ENCODE measurements around the gene S1PR1.

The S1PR1 gene

GRCh38 chr1:101259744-101260148 lies 22.9 kb downstream of the S1PR1 start:
- H3K4me1 ChIP-seq (ENCODE audit: control insufficient read depth, insufficient read depth, low read length, poor library complexity, severe bottlenecking) = peaks cover 57% of the 10 kb centered on the region

GRCh38 chr1:101260556-101261350 lies 23.9 kb downstream of the S1PR1 start:
- Histone ChIP-seq H3K4me3 (ENCODE audit: insufficient read depth, low read depth, low read length, poor library complexity, severe bottlenecking) (no peak overlapping the region), H3K27ac (ENCODE audit: insufficient read depth, low read length, poor library complexity, severe bottlenecking) (peak overlapping the region; percentile 43), H3K27me3 (replicated peaks; ENCODE audit: control insufficient read depth, insufficient read depth, low read length, poor library complexity, severe bottlenecking) (no peaks in the 10 kb centered on the region), H3K36me3 (ENCODE audit: control insufficient read depth, insufficient read depth, low read length) (no peaks in the 10 kb centered on the region), H3K9me3 (ENCODE audit: control insufficient read depth, low read length) (no peaks in the 10 kb centered on the region), H3K4me1 (ENCODE audit: control insufficient read depth, insufficient read depth, low read length, poor library complexity, severe bottlenecking) (peaks cover 67% of the 10 kb centered on the region)
- no peak for DNase-seq

More at GRCh38 chr1:101259744-101260148, 22.9 kb downstream of the S1PR1 start:
- H3K9me3 ChIP-seq (ENCODE audit: control insufficient read depth, low read length) = no peaks in the 10 kb centered on the region
- H3K36me3 ChIP-seq (ENCODE audit: control insufficient read depth, insufficient read depth, low read length) = no peaks in the 10 kb centered on the region
- H3K27ac ChIP-seq (ENCODE audit: insufficient read depth, low read length, poor library complexity, severe bottlenecking) = peak overlapping the region; percentile 43
- DNase-seq = no peak
- H3K27me3 ChIP-seq (replicated peaks; ENCODE audit: control insufficient read depth, insufficient read depth, low read length, poor library complexity, severe bottlenecking) = no peaks in the 10 kb centered on the region
- H3K4me3 ChIP-seq (ENCODE audit: insufficient read depth, low read depth, low read length, poor library complexity, severe bottlenecking) = no peak overlapping the region

GRCh38 chr1:101261623-101262022 lies 24.8 kb downstream of the S1PR1 start:
- H3K27ac ChIP-seq (ENCODE audit: insufficient read depth, low read length, poor library complexity, severe bottlenecking) = peak overlapping the region; percentile 3
- no peak for DNase-seq
- H3K4me1 ChIP-seq (ENCODE audit: control insufficient read depth, insufficient read depth, low read length, poor library complexity, severe bottlenecking) = peaks cover 75% of the 10 kb centered on the region

DNA sequence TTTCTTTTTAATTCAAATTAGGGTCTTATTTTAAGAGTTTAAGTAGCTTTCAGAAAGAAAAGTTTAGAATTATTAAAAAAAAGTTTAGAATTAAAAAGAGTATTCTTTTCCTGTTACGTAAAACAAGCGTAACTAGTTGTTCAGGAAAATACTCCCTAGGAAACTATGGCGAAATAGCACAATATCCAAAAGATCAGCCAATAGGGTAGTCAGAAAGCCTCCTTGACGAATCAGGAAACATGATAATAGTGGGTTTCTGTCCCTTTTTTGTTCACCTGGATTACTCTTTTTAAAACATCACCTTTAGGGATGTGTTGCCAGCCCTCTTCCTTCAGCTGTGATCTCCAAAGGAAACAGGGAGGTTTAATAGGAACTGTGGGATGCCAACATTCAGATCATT lies 25.2 kb downstream of the S1PR1 start:
- no peak overlapping the region for H3K4me3 ChIP-seq (ENCODE audit: insufficient read depth, low read depth, low read length, poor library complexity, severe bottlenecking)
- peaks cover 78% of the 10 kb centered on the region for H3K4me1 ChIP-seq (ENCODE audit: control insufficient read depth, insufficient read depth, low read length, poor library complexity, severe bottlenecking)
- H3K27me3 ChIP-seq (replicated peaks; ENCODE audit: control insufficient read depth, insufficient read depth, low read length, poor library complexity, severe bottlenecking) = no peaks in the 10 kb centered on the region
- no peaks in the 10 kb centered on the region for H3K36me3 ChIP-seq (ENCODE audit: control insufficient read depth, insufficient read depth, low read length)
- no peak for DNase-seq
- no peaks in the 10 kb centered on the region for H3K9me3 ChIP-seq (ENCODE audit: control insufficient read depth, low read length)
- no peak overlapping the region for H3K27ac ChIP-seq (ENCODE audit: insufficient read depth, low read length, poor library complexity, severe bottlenecking)

More at GRCh38 chr1:101261623-101262022, 24.8 kb downstream of the S1PR1 start:
- no peaks in the 10 kb centered on the region for H3K9me3 ChIP-seq (ENCODE audit: control insufficient read depth, low read length)
- H3K36me3 ChIP-seq (ENCODE audit: control insufficient read depth, insufficient read depth, low read length) = no peaks in the 10 kb centered on the region
- H3K27me3 ChIP-seq (replicated peaks; ENCODE audit: control insufficient read depth, insufficient read depth, low read length, poor library complexity, severe bottlenecking) = no peaks in the 10 kb centered on the region
- no peak overlapping the region for H3K4me3 ChIP-seq (ENCODE audit: insufficient read depth, low read depth, low read length, poor library complexity, severe bottlenecking)

DNA sequence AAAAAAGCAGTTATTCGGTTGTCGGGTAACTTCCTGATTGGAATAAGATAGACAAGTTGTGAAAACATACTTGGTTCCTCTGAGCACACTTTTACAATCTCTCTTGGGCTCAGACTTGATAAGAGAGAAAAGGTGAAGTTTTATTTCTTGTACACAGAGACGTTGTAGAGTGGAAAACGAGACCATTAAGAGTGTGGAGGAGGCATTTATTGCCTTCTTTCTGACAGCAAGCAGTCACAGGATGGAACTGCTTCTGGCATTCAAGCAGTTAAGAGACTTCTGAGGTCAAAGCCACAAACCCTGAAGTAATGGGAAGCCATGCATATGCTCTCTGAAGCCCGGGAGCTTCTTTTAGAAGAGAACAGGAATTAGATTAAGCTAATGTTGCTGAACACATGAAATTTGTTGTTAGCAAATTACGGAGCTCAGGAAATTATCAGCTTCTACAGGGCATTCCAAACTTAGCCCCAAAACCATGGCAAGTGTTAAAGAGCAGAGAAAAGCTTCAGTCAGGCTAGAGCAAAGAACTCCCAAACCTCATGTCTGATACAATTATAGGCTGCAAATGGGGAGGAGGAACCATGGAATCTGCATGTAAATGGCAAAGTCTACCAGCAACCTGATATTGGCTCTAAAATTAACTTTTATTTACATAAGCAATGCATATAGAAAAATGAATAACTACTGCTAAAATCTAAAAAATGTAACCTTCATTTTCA lies 26.0 kb downstream of the S1PR1 start:
- DNase-seq = no peak
- H3K27ac ChIP-seq (ENCODE audit: insufficient read depth, low read length, poor library complexity, severe bottlenecking) = peak overlapping the region; percentile 11
- peaks cover 79% of the 10 kb centered on the region for H3K4me1 ChIP-seq (ENCODE audit: control insufficient read depth, insufficient read depth, low read length, poor library complexity, severe bottlenecking)
- no peaks in the 10 kb centered on the region for H3K9me3 ChIP-seq (ENCODE audit: control insufficient read depth, low read length)
- H3K27me3 ChIP-seq (replicated peaks; ENCODE audit: control insufficient read depth, insufficient read depth, low read length, poor library complexity, severe bottlenecking) = no peaks in the 10 kb centered on the region
- no peak overlapping the region for H3K4me3 ChIP-seq (ENCODE audit: insufficient read depth, low read depth, low read length, poor library complexity, severe bottlenecking)
- H3K36me3 ChIP-seq (ENCODE audit: control insufficient read depth, insufficient read depth, low read length) = no peaks in the 10 kb centered on the region

GRCh38 chr1:101264697-101265096 lies 27.9 kb downstream of the S1PR1 start:
- Histone ChIP-seq H3K27ac (ENCODE audit: insufficient read depth, low read length, poor library complexity, severe bottlenecking) (peak overlapping the region; percentile 40), H3K4me3 (ENCODE audit: insufficient read depth, low read depth, low read length, poor library complexity, severe bottlenecking) (no peak overlapping the region), H3K36me3 (ENCODE audit: control insufficient read depth, insufficient read depth, low read length) (no peaks in the 10 kb centered on the region), H3K27me3 (replicated peaks; ENCODE audit: control insufficient read depth, insufficient read depth, low read length, poor library complexity, severe bottlenecking) (no peaks in the 10 kb centered on the region), H3K4me1 (ENCODE audit: control insufficient read depth, insufficient read depth, low read length, poor library complexity, severe bottlenecking) (peaks cover 68% of the 10 kb centered on the region), H3K9me3 (ENCODE audit: control insufficient read depth, low read length) (no peaks in the 10 kb centered on the region)
- no peak for DNase-seq

DNA sequence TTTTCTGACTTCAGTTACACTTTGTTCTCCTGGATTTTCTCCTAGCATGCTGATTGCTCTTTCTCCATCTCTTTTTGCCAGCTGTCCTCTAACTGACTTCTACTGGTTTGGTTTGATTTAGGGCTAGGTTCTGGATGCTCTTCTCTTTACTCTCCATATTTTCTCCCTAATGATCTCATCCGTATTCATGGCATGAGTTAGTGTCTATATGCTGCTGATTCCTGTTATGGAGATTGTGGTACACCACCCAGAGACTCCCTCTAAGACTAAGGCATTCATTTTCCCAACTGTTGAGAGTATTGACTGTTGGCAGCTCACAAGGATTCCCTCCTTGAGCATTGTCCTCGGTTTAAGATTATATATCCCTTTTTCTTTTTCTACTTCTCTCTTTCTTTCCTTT lies 28.9 kb downstream of the S1PR1 start:
- Histone ChIP-seq H3K27me3 (replicated peaks; ENCODE audit: control insufficient read depth, insufficient read depth, low read length, poor library complexity, severe bottlenecking) (no peaks in the 10 kb centered on the region), H3K4me1 (ENCODE audit: control insufficient read depth, insufficient read depth, low read length, poor library complexity, severe bottlenecking) (peaks cover 60% of the 10 kb centered on the region), H3K36me3 (ENCODE audit: control insufficient read depth, insufficient read depth, low read length) (no peaks in the 10 kb centered on the region), H3K9me3 (ENCODE audit: control insufficient read depth, low read length) (no peaks in the 10 kb centered on the region), H3K4me3 (ENCODE audit: insufficient read depth, low read depth, low read length, poor library complexity, severe bottlenecking) (no peak overlapping the region), H3K27ac (ENCODE audit: insufficient read depth, low read length, poor library complexity, severe bottlenecking) (no peak overlapping the region)
- no peak for DNase-seq

DNA sequence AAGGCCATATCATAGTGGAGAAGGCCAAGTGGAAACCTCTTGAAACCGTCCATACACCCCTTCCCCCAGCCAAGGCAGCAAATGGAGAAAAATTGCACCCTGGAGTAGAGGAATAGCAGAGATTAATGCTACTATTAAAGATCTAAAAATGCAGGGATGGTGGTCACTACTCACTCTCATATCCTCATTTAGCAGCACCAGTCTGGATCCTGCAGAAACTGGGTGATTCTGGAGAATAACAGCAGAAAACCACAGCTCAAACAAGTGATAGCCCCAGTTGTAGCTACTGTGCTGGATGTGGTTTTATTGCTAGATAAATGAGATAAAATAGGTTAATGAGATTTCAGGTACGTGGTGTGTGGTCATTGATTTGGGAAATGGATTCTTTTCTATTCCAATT lies 30.3 kb downstream of the S1PR1 start:
- Histone ChIP-seq H3K4me3 (ENCODE audit: insufficient read depth, low read depth, low read length, poor library complexity, severe bottlenecking) (no peak overlapping the region), H3K9me3 (ENCODE audit: control insufficient read depth, low read length) (no peaks in the 10 kb centered on the region), H3K36me3 (ENCODE audit: control insufficient read depth, insufficient read depth, low read length) (no peaks in the 10 kb centered on the region), H3K27ac (ENCODE audit: insufficient read depth, low read length, poor library complexity, severe bottlenecking) (no peak overlapping the region), H3K27me3 (replicated peaks; ENCODE audit: control insufficient read depth, insufficient read depth, low read length, poor library complexity, severe bottlenecking) (no peaks in the 10 kb centered on the region), H3K4me1 (ENCODE audit: control insufficient read depth, insufficient read depth, low read length, poor library complexity, severe bottlenecking) (peaks cover 58% of the 10 kb centered on the region)
- DNase-seq = no peak

- H3K36me3 ChIP-seq (ENCODE audit: control insufficient read depth, insufficient read depth, low read length) = no peaks in the 10 kb centered on the region
- DNase-seq = no peak
- H3K27ac ChIP-seq (ENCODE audit: insufficient read depth, low read length, poor library complexity, severe bottlenecking) = no peak overlapping the region
- H3K4me1 ChIP-seq (ENCODE audit: control insufficient read depth, insufficient read depth, low read length, poor library complexity, severe bottlenecking) = peaks cover 44% of the 10 kb centered on the region
- H3K9me3 ChIP-seq (ENCODE audit: control insufficient read depth, low read length) = no peaks in the 10 kb centered on the region
- no peaks in the 10 kb centered on the region for H3K27me3 ChIP-seq (replicated peaks; ENCODE audit: control insufficient read depth, insufficient read depth, low read length, poor library complexity, severe bottlenecking)
- H3K4me3 ChIP-seq (ENCODE audit: insufficient read depth, low read depth, low read length, poor library complexity, severe bottlenecking) = no peak overlapping the region
Observed at GRCh38 chr1:101268893-101269292, 32.1 kb downstream of the S1PR1 start.

GRCh38 chr1:101275672-101276071 lies 38.9 kb downstream of the S1PR1 start:
- DNase-seq = no peak
- H3K4me1 ChIP-seq (ENCODE audit: control insufficient read depth, insufficient read depth, low read length, poor library complexity, severe bottlenecking) = peaks cover 53% of the 10 kb centered on the region
- peak overlapping the region; percentile 17 for H3K4me3 ChIP-seq (ENCODE audit: insufficient read depth, low read depth, low read length, poor library complexity, severe bottlenecking)
- H3K27ac ChIP-seq (ENCODE audit: insufficient read depth, low read length, poor library complexity, severe bottlenecking) = no peak overlapping the region
- no peaks in the 10 kb centered on the region for H3K36me3 ChIP-seq (ENCODE audit: control insufficient read depth, insufficient read depth, low read length)
- H3K9me3 ChIP-seq (ENCODE audit: control insufficient read depth, low read length) = no peaks in the 10 kb centered on the region
- no peaks in the 10 kb centered on the region for H3K27me3 ChIP-seq (replicated peaks; ENCODE audit: control insufficient read depth, insufficient read depth, low read length, poor library complexity, severe bottlenecking)

Data from effector memory CD4-positive, alpha-beta T cell (primary cell).